KOPT-K1 (cell line): ENCODE measurements around the gene ROR2.

Experiments used
- H3K27ac ChIP-seq: fragments of 200-600 bp; sonication (generic); 2 replicates; pipeline ENCODE4 v1.5.1; 2016; ENCODE audit warnings: antibody characterized with exemption, mild to moderate bottlenecking, low read depth, low read length; ENCODE audit not compliant: poor library complexity, severe bottlenecking
- H3K36me3 ChIP-seq: fragments of 200-600 bp; sonication (generic); 2 replicates; pipeline ENCODE4 v1.5.1; 2017; ENCODE audit warnings: antibody characterized with exemption, mild to moderate bottlenecking, low read length, moderate library complexity; ENCODE audit not compliant: insufficient read depth
- H3K9me3 ChIP-seq: fragments of 200-600 bp; sonication (generic); 2 replicates; pipeline ENCODE4 v1.5.1; 2017; ENCODE audit warnings: antibody characterized with exemption, low read length, mild to moderate bottlenecking; ENCODE audit not compliant: insufficient read depth, poor library complexity, severe bottlenecking

The ROR2 gene

DNA sequence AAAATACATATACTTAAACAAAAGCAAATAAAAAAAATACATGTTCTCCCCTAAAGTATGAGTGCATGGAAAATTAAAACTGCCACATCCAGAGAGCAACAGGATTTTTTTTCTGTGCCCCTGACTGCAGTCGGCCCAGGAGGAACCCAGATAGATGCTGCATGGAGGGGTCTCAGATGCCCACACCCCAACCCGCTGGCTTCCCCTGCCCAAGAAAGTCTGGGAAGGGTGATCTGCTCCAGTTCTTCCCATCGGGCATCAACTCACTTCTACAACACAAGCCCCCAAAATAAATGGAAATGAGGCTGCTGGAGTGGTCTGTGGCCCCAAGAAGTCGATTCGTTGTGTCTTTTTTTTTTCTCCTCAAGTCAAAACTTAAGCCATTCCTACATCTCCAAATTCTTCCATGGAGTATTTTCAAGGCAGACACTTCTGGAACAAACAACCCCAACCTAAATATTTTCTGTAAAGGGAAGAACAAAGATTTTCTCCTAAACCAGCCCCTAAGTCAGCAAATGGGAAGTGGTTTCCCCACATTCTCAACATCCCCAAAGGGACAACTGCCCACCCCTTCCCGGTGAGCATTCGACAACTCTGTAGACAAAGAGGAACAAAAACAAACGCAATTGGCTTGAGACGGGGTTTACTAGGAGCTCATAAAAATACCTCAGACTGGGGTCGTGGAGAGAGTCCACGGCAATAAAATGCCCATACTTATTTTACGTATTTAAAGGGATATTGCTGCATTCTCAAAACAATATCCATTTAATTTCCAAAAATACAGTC, 46.7 kb downstream of the ROR2 start:
- Histone ChIP-seq H3K27ac (no peak overlapping the region), H3K9me3 (no peaks in the 10 kb centered on the region), H3K36me3 (no peaks in the 10 kb centered on the region)

DNA sequence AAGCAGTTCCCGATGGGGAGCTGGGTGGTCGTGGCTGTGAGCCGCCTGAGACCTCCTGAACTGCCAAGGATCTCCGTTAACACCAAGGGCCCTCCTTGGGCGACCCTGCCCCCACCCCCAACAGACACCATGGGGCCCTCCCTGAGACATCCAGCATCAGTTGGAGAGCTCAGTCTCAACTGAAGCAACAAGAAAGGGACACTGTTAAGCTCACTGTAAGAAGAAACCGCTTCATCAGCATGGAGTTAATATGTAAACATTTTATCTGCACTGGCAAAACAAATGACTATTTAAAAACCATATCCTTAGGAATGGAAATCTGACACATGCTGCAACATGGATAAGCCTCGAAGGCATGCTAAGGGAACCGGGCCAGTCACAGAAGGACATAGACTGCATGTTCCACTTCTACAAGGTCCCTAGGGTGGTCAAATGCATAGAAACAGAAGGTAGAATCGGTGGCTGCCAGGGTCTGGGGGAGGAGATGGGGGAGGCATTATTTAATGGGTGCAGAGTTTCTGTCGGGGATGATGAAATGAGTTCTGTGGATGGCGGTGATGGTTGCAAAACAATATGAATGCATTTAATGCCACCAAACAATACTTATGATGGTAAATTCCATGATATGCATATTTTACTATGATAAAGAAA, 47.4 kb downstream of the ROR2 start:
- no peaks in the 10 kb centered on the region for H3K9me3 ChIP-seq
- no peak overlapping the region for H3K27ac ChIP-seq
- no peaks in the 10 kb centered on the region for H3K36me3 ChIP-seq

DNA sequence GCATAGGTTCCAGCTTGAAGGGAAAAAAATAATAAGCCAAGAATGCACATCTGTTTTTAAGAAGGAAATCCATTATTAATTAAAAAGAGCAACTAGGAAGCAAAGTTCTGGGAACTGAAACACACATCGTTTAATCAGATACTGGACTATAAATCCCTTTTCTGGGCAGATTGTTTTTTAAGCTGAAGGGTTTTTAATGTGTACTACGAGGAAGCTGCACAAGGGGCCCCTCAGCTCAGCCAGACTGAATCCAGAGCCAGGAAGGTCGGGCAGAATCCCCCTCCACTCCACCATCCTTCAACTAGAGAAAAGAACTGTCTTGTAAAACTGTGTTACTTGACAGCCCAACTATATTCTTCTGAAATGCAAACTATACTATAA, 49.2 kb downstream of the ROR2 start:
- H3K27ac ChIP-seq: no peak overlapping the region
- H3K36me3 ChIP-seq: no peaks in the 10 kb centered on the region

DNA sequence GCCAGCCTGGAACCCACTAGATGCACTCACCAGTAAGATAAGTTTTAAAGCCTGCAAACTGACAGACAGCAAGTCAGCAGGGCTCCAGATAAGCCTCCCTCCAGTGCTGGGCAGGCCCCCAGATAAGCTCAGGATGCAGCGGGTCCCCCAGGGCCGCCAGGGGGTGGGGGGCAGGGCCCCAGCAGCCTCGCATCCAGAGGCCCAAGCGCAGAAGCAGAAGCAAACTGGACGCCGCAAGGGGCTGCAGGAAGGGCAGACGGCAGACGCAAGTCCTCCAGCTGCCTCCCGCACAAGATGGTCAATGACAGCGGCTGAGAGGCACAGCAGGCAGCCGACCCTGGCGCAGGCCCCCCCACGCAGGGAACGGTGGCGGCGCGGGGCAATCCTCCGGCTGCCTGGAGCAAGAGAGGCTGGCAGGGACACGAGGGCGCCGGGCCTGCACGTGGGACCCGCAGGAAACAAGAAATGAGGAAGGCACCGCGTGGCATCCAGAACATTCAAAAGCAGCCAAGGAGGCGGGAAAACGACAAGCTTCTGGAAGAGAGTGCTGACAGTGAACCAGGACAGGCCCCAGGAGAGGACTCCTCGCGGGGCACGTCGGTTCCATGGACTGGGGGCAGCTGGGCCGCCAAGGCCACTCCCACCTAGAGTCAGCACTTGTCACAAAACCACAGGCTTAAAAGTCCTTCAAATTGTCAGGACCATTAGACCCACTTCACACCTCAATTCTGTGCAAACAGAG, 49.8 kb downstream of the ROR2 start:
- Histone ChIP-seq H3K27ac (no peak overlapping the region), H3K9me3 (no peaks in the 10 kb centered on the region), H3K36me3 (no peaks in the 10 kb centered on the region)

More for the DNA sequence above, 49.2 kb downstream of the ROR2 start:
- H3K9me3 ChIP-seq: no peaks in the 10 kb centered on the region

DNA sequence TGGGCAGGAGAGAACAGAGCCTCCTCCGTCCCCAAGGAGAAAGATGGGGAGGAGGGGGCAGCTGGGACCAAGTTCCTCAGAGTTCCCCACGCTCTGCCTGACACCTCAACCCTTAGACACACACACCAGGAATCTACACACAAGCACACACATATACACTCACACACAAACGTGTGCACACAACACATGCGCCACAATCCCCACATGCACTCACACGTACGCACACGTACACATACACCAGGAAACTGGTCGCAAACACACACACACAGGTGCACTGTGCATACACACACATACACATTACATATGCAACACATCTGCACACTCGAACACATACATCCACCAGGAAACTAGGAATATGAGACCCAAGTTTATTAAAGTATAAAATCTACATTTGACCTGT, 50.4 kb downstream of the ROR2 start:
- H3K36me3 ChIP-seq: no peaks in the 10 kb centered on the region
- no peak overlapping the region for H3K27ac ChIP-seq
- H3K9me3 ChIP-seq: no peaks in the 10 kb centered on the region

DNA sequence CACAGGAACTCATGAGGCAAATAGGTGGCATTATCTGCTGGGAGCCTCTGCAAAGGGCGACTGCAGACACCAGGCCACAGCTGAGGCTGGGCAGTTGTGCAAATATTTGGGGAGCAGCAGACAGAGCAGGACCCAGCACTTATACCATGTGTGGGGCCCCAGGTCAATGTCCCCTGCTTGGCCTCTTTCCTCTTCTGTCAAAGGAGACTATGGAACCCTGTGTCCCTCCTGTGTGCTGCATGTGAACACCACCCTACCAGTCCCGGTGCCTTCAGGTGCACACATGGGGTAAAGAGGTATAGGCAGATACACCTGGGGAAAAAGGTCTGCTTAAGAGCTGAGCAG, 50.8 kb downstream of the ROR2 start:
- Histone ChIP-seq H3K36me3 (no peaks in the 10 kb centered on the region), H3K9me3 (no peaks in the 10 kb centered on the region), H3K27ac (no peak overlapping the region)

DNA sequence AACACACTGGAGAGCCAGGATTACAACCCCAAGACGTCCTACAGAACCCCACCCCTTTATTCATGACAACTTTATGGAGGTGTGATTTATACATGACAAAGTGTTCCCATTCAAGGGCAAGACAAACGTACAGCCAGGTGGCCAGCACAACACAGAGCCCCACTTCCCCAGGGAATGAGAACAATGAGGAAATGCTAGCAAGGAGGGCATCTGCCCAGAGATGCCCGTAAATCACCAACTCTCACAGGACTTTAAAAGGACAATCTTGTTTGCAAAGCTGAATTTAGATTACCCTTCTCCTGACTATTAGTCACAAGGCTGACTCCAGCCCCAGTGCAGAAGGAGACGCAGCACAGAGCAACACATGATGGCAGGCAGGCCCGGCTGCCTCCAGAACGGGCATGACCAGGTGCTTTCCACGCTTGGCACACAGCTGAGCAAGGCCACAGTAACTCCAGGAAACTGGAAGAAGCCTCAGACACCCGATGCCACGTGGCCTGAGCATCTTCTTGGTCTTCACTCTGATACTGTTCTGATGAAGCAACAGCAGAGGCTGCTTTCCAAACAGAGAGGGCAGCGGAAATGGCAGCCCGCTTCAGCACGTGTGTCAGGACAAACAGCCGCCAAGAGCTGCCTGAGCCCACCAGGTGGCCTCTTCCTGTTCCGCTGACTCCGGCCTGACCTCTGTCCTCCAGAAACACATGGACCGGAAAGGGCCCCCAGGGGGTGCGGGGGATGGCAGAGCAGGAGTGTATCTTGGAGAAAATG, 51.4 kb downstream of the ROR2 start:
- no peaks in the 10 kb centered on the region for H3K36me3 ChIP-seq
- no peak overlapping the region for H3K27ac ChIP-seq

DNA sequence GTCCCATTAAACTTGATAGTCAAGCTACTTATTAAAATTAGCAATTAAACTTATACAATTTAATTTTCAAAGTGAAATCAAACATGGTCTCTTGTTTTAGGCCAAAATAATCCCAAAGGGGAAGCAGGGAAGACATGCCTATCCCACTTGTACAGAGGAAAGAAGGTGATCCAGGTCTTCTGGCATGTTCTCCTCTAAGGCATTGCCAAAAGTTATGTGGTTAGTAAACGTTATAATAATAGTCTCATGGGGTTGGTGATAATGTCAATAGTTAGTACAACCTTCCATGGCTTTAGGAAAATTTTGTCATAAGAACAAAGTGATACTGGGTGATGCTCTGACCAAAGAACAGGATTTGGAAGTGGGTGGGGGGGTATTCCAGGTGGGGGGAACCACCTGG, 52.8 kb downstream of the ROR2 start:
- no peak overlapping the region for H3K27ac ChIP-seq

More for the DNA sequence above, 51.4 kb downstream of the ROR2 start:
- no peaks in the 10 kb centered on the region for H3K9me3 ChIP-seq

GRCh38 chr9:91896513-91897121, 53.4 kb downstream of the ROR2 start:
- Histone ChIP-seq H3K36me3 (no peaks in the 10 kb centered on the region), H3K9me3 (no peaks in the 10 kb centered on the region), H3K27ac (no peak overlapping the region)

More for the DNA sequence above, 52.8 kb downstream of the ROR2 start:
- Histone ChIP-seq H3K36me3 (no peaks in the 10 kb centered on the region), H3K9me3 (no peaks in the 10 kb centered on the region)

DNA sequence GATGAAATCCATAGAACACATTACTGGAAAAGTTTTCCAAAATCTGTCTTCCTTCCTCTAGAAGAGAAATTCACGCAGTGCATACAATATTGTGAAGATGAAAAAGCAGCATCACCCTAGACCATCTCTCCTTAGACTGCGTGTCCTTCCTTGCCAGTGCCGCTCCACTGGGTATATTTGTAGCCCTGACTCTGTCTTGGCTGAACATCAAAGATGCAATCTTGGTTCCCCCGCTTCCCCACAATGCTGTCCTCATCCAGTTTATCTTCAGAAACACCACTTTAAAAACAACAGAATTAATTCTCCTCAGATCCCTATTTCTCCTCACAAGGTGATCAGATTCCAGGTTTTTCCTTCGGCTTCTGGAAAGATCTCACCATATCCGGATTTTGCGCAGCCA, 53.9 kb downstream of the ROR2 start:
- Histone ChIP-seq H3K9me3 (no peaks in the 10 kb centered on the region), H3K36me3 (no peaks in the 10 kb centered on the region), H3K27ac (no peak overlapping the region)

DNA sequence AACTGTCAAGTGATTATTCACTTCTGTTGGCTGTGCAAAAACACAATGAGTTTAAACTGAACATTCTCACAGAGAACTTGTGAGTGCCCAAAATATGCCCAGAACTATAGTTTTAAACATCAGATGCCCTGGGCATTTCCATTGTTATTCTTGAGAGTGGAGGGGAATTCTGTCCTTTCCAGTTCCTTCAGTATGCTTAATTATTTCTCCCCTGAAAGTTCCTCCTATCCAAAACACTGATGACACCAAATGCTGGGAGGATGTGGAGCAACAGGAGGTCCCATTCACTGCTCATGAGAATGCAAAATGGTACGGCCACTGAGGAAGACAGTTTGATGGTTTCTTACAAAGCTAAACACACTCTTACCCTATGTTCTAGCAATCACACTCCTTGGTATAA, 55.5 kb downstream of the ROR2 start:
- Histone ChIP-seq H3K36me3 (no peaks in the 10 kb centered on the region), H3K27ac (no peak overlapping the region), H3K9me3 (no peaks in the 10 kb centered on the region)

- no peaks in the 10 kb centered on the region for H3K9me3 ChIP-seq
- H3K27ac ChIP-seq: no peak overlapping the region
- H3K36me3 ChIP-seq: no peaks in the 10 kb centered on the region
Observed at GRCh38 chr9:91894023-91894422, 56.0 kb downstream of the ROR2 start.

GRCh38 chr9:91891915-91892314, 58.1 kb downstream of the ROR2 start:
- Histone ChIP-seq H3K9me3 (no peaks in the 10 kb centered on the region), H3K36me3 (no peaks in the 10 kb centered on the region), H3K27ac (no peak overlapping the region)

- no peaks in the 10 kb centered on the region for H3K36me3 ChIP-seq
Observed at GRCh38 chr9:91890662-91891061, 59.4 kb downstream of the ROR2 start.

More at GRCh38 chr9:91890662-91891061, 59.4 kb downstream of the ROR2 start:
- Histone ChIP-seq H3K27ac (no peak overlapping the region), H3K9me3 (no peaks in the 10 kb centered on the region)
